GOT3 (cell line): ENCODE results near the gene FHOD1.

ENCODE experiments used
- DNase-seq: peaks from one replicate; lab custom pipeline; 2025; ENCODE audit warnings: mixed read lengths; lab: John Stamatoyannopoulos, UW

The FHOD1 gene

GRCh38 chr16:67234180-67234597, 13.1 kb downstream of the FHOD1 start:
- DNase-seq = no peak

- DNase-seq = no peak
Observed at GRCh38 chr16:67233596-67233995, 13.7 kb downstream of the FHOD1 start.

DNA sequence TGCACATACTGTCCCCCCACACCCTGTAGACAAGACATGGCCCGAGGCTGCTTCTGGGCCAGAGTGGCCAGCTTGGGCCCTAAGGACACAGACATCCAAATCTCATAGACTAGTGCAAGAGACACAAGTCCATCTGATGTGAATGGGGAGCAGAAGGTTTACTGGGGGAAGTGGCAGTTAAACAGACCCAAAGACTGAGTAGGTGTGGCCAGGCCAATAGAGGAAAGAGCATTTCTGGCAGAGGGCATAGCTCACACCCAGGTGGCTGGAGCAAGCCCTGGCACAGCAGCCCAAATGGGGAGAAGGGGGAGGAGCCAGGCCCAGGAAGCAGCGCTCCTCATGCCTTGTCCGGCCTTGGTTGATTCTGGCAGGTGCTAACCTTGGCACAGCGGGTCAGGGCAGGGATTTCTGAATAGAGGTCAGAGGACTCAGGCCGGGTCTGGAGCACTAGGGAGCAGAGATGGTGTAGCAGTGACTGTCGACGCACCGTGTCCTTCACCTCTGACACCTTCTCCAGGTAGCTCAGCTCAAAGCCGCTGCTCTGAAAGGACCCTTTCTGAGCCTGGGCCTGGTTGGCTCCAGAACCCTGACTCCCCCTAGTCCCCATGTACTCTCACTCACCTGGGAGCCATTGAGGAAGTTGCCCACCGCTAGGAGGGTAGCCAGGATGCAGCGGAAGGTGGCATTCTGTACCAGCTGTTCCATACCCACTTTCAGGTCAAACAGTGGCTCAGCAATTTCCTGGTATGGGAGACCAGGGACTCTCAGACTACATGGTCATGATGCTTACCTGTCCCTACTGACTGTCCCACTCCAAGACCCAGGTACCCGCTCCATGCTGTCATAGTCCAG, 16.2 kb downstream of the FHOD1 start:
- no peak for DNase-seq

DNA sequence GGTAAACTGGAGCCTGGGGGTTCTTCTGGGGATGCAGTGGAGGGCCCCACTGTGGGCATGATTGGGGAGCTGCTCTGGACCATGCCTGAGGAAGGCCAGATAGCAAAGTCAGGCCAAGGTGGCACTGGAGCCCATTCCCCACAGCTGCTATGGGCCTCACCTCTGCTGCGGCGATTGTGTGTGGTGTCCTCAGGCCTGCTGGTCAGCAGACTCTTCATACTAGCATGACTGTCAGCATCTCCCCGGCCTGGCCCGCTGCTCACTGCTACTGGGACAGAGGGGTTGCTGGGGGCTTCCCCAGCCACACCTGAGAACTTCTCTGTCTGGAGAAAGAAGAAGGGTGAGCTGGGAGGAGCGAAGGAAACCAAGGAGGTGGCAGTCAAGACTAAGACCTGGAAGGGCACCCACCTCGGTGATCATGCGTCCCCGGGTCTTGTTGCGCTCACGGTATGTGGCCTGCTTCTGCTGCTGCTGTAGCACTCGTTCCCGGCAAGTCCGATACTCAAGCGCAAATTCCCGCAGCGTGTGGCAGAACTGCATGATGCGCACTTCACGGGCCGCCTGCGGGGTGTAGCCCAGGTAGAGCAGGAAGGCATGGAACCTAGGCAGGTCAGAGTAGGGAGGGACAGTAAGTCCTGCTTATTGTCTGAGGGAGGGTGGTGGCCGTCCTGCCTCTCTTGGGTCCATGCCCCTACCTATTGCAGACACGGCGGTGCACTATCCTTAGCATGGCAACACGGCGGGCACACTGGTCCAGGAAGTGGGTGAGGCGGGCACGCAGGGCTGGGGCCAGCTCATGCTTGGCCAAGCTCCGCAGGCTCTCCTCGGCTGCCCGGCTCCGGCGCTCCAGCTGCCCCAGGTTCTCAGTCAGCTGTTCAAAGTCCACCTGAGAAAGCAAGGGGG, 17.1 kb downstream of the FHOD1 start:
- no peak for DNase-seq

DNA sequence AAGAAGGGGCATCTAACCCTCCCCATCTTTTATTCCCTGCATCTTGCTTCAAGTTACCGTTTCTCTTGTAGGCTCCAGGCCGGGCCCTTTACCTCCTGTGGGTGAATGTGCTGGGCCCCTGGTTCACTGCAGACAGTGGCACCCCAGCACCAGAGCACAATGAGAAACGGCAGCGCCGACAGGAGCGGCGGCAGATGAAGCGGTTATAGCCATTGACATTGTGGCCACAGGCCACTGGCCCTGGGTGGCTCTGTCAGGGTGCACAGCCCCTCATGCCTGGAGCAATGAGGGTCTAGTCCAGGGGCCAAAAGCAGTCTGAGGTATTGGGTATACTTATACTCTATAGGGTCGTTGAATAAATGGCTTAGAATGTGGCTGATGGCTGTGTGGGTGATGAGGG, 18.4 kb downstream of the FHOD1 start:
- no peak for DNase-seq

DNA sequence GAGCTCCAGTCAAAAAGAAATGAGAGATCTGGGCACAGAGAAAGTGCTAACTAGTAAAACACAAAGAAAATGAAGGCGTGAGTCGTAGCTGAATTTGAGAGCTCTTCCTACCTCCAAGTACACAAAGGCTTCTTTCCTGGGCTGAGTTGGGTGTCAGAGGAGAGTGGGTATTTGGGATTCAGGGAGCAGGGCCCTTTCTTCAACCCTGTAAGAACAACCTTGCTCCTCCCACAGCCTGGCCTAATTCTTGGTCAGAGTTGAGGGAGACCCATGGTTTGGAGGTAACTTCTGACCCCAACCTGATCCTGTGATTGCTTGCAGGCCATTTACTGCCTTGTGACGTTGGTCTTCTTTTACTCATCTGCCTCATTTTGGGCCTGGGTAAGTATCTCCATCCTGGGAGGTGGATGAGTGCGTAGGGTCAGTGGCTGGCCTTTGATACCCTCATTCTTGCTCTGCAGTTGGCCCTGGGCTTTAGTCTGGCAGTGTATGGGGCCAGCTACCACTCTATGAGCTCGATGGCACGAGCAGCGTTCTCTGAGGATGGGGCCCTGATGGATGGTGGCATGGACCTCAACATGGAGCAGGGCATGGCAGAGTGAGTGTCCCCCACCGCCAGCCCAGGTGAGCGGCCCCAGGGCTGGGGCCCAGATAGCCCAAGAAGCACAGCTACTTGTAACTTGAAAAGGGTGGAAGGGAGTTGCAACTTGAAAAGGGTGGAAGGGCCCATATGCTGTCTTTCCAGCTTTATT, 19.1 kb downstream of the FHOD1 start:
- no peak for DNase-seq

DNA sequence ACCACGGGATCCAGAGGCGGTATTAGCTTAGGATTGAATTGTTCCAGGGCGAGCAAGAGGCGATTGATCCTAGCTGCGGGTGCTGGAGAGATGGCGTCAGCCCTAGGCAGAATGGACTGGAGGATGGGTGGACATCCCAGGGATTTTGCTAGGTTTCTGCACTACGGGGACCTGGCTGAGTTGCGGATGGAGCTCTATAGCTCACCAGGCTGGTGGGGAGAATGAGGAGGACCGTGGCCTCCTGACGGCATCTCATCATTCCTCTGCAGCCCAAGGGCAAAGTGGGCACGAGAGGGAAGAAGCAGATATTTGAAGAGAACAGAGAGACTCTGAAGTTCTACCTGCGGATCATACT, 19.7 kb downstream of the FHOD1 start:
- DNase-seq = no peak

DNA sequence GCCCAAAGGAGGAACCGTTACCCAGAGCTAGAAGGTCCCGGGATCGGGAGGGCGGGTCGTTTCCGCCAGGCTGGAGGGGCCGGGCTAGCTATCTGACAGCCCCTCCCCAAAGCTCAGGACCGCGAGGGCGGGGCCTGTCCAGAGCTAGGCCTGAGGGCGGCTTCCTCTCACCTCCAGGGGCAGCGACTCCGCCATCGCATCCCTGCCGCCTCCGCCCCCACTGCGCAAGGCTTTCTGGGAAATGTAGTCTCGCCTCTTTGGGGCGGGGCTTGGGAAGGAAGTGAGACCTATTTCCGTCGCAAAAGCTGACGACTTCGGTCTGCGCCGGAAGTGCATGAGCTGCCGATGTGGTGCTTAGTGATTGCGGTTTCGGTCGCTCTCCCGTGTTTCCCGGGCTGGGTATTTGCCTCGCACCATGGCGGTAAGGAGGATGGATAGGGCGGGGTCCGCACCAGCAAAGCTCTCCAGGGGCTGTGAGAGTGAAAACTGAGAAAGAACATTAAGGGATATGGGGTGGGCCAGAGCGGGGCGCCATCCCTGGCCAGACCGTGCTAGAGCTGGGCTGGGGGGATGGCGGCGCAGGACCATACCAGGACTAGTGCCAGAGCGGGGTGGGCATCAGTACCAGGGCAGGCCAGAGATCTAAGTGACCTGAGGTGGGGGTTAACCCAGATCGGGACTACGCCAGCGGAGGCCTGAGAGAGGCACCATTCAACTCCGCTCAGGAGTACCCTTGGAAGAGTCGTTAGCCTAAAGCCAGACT, 20.3 kb downstream of the FHOD1 start, which contains the start of gene TMEM208:
Gene TMEM208 (plus strand): TSS at position 327 of the 763 bp plus-strand sequence. CDS start 89 bp downstream, at position 416.
- DNase-seq = peak; percentile 96

DNA sequence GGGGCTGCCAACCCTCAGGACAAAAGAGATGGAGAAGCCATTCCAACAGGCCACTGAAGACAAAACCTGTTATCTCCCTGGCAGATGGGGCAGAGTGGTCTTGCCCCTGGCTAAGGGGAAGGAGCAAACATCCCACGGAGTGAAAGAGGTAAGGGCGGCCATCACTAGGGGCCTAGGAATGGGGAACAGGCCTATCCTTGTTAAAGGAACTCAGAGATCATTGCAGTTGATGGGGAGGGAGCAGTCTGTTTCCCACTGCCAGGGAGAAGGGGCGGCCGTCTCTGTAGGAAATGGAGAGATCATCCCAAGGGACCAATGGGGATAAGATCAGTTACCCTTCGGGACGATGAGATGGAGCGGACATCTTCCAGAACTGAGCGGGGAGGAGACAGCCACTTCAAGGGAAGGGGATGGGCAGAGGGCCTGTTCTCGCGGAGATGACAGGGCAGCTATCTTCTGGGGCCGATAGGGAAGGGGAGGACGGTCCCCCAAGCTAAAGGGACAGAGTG, 20.9 kb downstream of the FHOD1 start:
- no peak for DNase-seq

DNA sequence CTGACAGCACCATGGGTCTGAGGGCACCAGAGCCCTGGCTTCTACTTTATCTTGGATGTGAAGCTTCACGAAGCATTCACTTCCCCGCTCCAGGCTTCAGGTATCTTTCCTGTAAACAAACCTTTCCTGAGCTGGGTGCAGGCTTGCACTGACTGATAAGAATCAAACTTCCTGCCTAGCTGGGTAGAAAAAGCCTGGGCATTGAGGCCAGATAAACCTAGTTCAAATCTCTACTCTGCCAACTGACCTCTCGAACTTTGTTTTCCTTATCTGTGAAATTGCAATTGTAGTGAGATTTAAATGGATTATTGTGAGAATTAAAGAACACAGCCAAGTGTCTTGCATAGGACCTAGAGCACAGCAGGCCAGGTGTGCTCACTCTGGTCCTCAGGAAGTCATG, 23.3 kb downstream of the FHOD1 start:
- no peak for DNase-seq

DNA sequence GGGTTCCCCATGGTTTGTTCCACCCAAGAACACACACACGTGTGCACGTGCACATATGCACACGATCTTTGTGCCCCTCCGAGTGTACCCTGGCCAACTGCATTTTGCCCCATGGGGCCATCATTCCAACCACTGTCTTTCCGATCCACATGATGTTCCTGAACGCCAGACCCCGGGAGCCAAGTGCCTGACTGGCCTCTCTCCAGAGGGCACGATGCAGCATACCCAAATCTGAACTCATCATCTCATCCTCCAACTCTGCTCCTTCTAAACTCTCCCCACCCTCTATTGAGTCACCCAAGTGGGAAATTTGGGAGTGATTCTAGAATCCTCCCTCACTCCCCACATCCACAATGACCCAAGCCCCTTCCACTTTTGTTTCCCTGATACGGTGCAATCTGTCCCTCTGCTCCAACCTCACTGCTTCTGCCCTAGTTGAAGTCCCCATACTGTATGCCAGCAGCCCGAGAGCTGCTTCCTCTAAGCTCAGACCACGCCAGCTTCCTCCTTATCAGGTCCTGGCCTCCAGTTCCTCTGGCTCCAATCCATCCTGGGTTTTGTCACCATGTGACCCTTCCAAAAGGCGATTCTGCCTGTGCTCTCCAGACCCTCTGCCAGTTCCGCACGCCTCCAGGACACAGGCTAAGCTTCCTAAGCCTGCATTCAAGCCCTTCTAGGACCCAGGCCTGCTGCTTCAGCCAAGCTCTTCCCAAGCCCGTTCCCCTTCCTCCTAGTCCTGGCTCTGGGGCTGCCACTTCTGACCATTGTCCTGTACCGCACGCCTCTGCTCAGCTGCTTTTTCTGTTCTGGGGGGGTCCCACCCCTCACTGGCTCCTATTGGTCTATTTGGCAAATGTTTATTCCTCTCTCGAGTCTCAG, 30.4 kb downstream of the FHOD1 start:
- DNase-seq = no peak

DNA sequence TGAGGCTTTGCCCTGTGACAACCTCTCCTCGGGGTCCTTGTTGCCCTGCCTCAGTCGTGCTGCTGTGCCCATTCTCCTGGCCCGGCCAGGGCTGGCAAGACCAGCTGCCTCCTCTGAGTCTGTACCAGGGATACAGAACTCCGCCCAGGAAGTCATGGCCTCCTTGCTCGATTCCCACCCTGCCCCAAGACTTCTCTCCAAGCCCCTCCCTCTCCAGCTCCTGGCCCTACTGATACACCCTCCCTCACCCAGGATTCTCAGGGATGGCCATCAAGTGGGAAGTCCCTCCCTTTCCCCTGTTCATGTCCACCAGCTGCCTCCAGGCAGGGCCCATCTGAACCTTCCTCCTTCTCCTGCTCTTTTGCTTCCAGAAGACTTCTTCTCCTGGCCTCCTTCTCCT, 31.6 kb downstream of the FHOD1 start:
- no peak for DNase-seq

DNA sequence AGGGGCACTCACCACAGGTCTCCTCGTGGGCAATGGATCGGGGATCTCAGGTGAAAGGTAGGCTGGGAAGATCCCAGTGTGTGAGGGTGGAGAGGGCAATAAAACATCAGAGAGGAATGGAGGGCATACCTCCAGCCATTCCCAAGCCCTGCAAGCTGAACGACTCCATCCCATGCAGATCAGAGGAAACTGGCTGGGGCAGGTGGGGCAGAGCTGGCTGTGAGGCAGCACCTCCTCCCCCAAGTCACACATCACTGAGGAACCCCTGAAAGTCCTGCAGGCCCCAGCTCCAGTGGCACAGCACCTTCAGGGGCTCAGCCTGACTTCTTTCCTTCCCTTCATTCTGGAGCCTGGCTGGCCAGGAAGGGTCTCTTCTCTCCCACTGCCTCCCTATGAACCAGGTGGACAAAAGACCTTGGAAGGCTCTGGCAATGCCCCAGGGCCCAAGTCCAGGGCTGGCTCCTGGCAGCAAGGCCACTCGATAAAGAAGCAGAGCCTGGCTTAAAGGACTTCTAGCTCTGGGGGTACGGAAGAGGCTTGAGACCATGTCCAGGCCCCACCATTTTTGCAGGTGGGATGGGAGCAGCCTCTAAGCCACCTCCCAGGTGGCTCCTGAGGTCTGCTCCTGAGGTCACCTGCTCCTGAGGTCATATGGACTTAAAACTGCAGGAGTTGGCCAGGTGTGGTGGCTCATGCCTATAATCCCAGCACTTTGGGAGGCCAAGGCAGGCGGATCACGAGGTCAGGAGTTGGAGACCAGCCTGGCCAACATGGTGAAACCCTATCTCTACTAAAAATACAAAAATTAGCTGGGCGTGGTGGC, 33.9 kb downstream of the FHOD1 start:
- DNase-seq = no peak

- DNase-seq = no peak
Observed at GRCh38 chr16:67212766-67213165, 34.5 kb downstream of the FHOD1 start.

DNA sequence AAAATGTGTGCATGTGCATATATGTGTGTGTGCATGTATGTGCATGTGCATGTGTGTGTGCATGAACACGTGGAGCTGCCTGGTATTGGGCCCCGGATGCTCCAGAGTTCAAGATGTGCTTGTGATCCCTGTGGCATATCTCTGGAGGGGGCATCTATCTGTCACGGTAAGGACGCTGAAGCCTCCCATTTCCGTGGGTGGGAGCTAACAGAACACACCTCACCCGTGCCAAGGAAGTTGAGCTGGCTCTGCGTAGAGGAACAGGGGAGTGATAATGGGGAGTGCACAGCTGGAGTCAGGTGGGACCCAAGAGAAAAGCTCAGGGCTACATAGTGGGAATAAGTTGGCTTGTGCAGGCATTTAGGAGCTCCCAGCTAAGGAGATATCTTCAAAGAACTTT, 35.6 kb downstream of the FHOD1 start:
- no peak for DNase-seq

DNA sequence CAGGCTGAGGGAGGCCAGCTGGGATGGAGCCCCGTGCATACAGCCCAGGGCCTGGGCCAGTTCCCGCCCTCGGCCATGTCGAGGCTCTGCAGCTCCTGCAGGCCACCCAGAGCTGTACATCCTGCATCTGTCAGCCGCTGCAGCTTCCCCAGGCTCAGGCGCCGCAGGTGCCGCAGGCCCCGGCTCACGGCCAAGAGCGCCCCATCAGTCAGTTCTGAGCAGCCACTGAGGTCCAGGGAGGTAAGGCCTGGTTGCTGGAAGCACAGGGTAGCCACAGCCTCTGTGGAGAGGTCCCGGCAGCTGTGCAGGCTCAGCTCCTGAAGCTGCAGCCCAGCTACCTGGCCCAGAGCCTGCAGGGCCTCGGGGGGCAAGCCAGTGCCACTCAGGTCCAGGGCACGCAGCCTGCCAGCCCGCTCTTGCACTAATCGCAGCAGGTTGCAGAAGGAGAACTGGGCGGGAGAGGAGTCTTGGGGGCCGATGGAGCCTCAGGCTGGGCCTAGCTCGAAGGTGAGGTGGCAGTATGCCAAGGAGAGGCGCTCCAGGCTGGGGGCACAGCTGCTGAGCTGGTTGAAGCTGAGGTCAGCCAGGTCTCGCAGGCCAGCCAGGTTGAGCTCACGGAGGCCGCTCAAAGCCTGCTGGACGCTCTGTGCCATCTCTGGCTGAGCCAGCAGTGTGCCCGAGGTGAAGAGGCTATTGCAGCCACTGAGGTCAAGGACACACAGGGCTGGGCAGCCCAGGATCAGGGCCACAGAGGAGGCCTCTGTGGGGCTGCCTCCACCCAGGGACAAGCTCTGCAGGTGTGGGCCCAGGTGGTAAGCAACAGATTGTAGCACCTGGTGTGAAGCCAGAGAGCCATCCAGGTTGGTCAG, 37.0 kb downstream of the FHOD1 start:
- DNase-seq = no peak

GRCh38 chr16:67209565-67209964, 37.7 kb downstream of the FHOD1 start:
- no peak for DNase-seq

- DNase-seq = no peak
Observed at GRCh38 chr16:67208154-67208896, 39.0 kb downstream of the FHOD1 start.
